HK-2 (cell line): ENCODE measurements around the gene SETD7.

Source experiments
- DNase-seq: peaks from one replicate; pipeline ENCODE4 v3.0.0-alpha.2; 2018; ENCODE audit not compliant: unreplicated experiment

Gene SETD7

GRCh38 chr4:139574641-139575040, 18.6 kb upstream of the SETD7 start:
- no peak for DNase-seq

- DNase-seq = no peak
Measured at GRCh38 chr4:139568206-139568955, 12.4 kb upstream of the SETD7 start.

- DNase-seq = no peak
Measured at GRCh38 chr4:139567159-139567870, 11.3 kb upstream of the SETD7 start.

- DNase-seq = no peak
Measured at GRCh38 chr4:139564502-139564901, 8.5 kb upstream of the SETD7 start.

GRCh38 chr4:139563515-139563914, 7.5 kb upstream of the SETD7 start:
- no peak for DNase-seq

GRCh38 chr4:139562839-139563238, 6.8 kb upstream of the SETD7 start:
- DNase-seq = no peak

GRCh38 chr4:139562067-139562684, 6.2 kb upstream of the SETD7 start:
- DNase-seq = no peak

- no peak for DNase-seq
Measured at GRCh38 chr4:139560406-139561104, 4.5 kb upstream of the SETD7 start.

- DNase-seq = no peak
Measured at GRCh38 chr4:139559687-139560086, 3.7 kb upstream of the SETD7 start.

- no peak for DNase-seq
Measured at GRCh38 chr4:139559089-139559479, 3.1 kb upstream of the SETD7 start.

- no peak for DNase-seq
Measured at GRCh38 chr4:139558235-139559088, 2.4 kb upstream of the SETD7 start.

- no peak for DNase-seq
Measured at GRCh38 chr4:139557556-139558110, 1.6 kb upstream of the SETD7 start.

- DNase-seq = peak; percentile 63
Measured at GRCh38 chr4:139556724-139557555, 921 bp upstream of the SETD7 start.

- DNase-seq = peak; percentile 57
Measured at GRCh38 chr4:139555705-139556070, 331 bp downstream of the SETD7 start.

- peak; percentile 88 for DNase-seq
Measured at GRCh38 chr4:139554893-139555704, 920 bp downstream of the SETD7 start.

GRCh38 chr4:139554642-139554892, 1.5 kb downstream of the SETD7 start:
- DNase-seq = no peak

- no peak for DNase-seq
Measured at GRCh38 chr4:139553751-139554641, 2.0 kb downstream of the SETD7 start.

- DNase-seq = no peak
Measured at GRCh38 chr4:139552517-139553307, 3.3 kb downstream of the SETD7 start.
